A673 (cell line): ENCODE data around the gene MAPK4.

Source experiments
- EZH2 ChIP-seq: fragments of 200-600 bp; sonication (generic); IDR thresholded peaks from 2 replicates; pipeline ENCODE4 v1.6.1; 2017; ENCODE audit warnings: borderline replicate concordance, low read depth, mild to moderate bottlenecking, mixed read lengths, antibody characterized with exemption, low read length; ENCODE audit not compliant: poor library complexity, severe bottlenecking
- TF ChIP-seq, protein P1 (sequence below): fragments of 300-800, 200-600 bp; sonication (generic); conservative IDR thresholded peaks from 2 replicates; pipeline ENCODE4 v1.5.1; 2017; ENCODE audit warnings: low read depth, mild to moderate bottlenecking, antibody characterized with exemption, low read length, moderate library complexity, mixed read lengths

GRCh38 chr18:50751947-50752346 lies 192.1 kb downstream of the MAPK4 start:
- TF ChIP-seq, protein P1, sequence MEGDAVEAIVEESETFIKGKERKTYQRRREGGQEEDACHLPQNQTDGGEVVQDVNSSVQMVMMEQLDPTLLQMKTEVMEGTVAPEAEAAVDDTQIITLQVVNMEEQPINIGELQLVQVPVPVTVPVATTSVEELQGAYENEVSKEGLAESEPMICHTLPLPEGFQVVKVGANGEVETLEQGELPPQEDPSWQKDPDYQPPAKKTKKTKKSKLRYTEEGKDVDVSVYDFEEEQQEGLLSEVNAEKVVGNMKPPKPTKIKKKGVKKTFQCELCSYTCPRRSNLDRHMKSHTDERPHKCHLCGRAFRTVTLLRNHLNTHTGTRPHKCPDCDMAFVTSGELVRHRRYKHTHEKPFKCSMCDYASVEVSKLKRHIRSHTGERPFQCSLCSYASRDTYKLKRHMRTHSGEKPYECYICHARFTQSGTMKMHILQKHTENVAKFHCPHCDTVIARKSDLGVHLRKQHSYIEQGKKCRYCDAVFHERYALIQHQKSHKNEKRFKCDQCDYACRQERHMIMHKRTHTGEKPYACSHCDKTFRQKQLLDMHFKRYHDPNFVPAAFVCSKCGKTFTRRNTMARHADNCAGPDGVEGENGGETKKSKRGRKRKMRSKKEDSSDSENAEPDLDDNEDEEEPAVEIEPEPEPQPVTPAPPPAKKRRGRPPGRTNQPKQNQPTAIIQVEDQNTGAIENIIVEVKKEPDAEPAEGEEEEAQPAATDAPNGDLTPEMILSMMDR = no peak
- no peak for TF ChIP-seq EZH2
